Caki2 (cell line): ENCODE measurements around the gene CASKIN1. TPM values are rescaled to one million over a fixed set of nuclear protein-coding genes. Genes with fewer than 3 reads are reported as not detected.
"Not testable (repeated sequence)": the region's sequence is repeated elsewhere in the genome, so short reads cannot be mapped to it uniquely, and the experiment has no call there.

ENCODE experiments used
- DNase-seq: peaks from one replicate; pipeline ENCODE4 v3.0.0-alpha.2; 2015; ENCODE audit warnings: low read depth
- in situ Hi-C: cut with HindIII; loops from 2 replicates; pipeline ENCODE4 v1.10.0; 2016; ENCODE audit warnings: low sequenced_read_pairs, low pct_unique_long_range_greater_than_20kb, mixed read lengths
- total RNA-seq: library from RNA; depleted of rRNA; stranded (reverse); fragments of >200 nt; shearing (Covaris generic); gene quantifications from 2 replicates; pipeline ENCODE4 v1.2.3, GENCODE V29; 2014; ENCODE audit warnings: low replicate concordance

The CASKIN1 gene
- total RNA-seq, 1 experiment from 2014 or later = 0.03 TPM

DNA sequence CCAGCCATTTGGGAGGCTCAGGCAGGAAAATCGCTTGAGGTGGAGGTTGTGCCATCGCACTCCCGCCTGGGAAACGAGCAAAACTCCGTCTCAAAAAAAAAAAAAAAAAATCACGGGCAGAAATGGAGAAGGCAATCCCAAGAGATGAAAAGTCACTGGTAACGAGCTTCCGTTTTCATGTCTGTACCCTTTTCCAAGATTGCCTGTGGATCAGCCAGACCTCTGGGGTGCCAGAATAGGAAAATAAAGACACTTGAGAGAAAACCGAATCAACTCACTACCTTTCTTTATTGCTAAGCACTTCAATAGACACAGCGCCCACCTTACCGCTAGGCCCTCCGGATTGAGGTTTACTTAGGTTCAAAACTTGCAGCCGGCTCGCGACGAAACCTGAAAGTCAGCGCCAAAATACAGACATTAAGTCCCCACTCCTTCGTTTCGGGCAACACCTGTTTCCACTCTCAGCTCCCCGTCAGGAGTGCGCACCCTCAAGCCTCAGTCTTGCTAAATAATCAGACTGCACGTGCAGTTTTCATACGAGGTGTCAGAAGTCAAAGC is 41.8 kb downstream of the CASKIN1 start:
- DNase-seq = no peak
- in situ Hi-C loops = no loop called here

GRCh38 chr16:2152695-2153506 is 43.5 kb downstream of the CASKIN1 start:
- no peak for DNase-seq
- in situ Hi-C loops = no loop called here

- in situ Hi-C loops = no loop called here
- no peak for DNase-seq
These were observed 45.0 kb downstream of the CASKIN1 start for GRCh38 chr16:2151188-2152091.

GRCh38 chr16:2150418-2151187 is 45.8 kb downstream of the CASKIN1 start:
- in situ Hi-C loops = no loop called here
- no peak for DNase-seq

DNA sequence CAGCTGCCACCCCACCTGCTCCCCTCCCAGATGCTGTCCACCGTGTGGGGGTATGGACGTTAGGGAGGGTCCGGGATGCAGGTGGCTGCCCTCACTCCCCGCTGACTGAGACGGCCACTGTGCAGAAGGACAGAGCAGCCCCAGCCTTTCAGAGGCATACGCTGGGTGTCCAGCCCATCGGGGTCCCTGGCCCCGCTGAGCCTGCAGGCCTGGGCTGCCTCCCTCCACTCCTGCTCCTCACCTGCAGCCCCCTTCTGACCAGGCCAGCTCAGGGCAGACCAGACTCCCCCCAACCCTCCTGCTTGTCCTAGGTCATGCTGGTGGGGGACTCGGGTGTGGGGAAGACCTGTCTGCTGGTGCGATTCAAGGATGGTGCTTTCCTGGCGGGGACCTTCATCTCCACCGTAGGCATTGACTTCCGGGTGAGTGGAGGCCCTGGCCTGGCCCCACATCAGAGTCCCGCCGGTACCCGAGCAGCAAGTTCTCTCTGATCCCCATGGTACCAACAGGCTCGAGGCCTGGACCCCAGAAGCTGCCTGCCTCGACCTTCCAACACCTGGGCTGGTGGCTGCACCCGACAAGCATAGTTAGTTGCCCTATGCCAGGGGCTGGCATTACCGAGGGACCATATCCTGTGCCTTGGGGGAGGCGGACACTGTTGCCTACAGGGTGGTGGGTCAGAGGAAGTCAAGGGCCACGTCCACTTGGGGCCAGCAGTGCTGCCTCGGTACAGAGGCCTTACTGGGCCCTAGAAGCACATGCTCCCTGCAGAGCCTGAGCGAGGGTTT is 46.6 kb downstream of the CASKIN1 start:
- DNase-seq = no peak
- in situ Hi-C loops = no loop called here

- peak; percentile 56 for DNase-seq
These were observed 47.4 kb downstream of the CASKIN1 start for GRCh38 chr16:2148714-2149629.

GRCh38 chr16:2147981-2148671 is 48.3 kb downstream of the CASKIN1 start, which contains the start of gene RAB26:
TSS of gene RAB26 (plus strand) at chr16:2148625. CDS start at chr16:2148784, 159 bp downstream.
- DNase-seq = peak; percentile 94
- in situ Hi-C loops = no loop called here

More at GRCh38 chr16:2148714-2149629, 47.4 kb downstream of the CASKIN1 start:
- in situ Hi-C loops = no loop called here

- DNase-seq = no peak
- in situ Hi-C loops = no loop called here
These were observed 49.0 kb downstream of the CASKIN1 start for GRCh38 chr16:2147378-2147777.

- in situ Hi-C loops = no loop called here
- DNase-seq = no peak
These were observed 50.6 kb downstream of the CASKIN1 start for GRCh38 chr16:2145843-2146242.

- no peak for DNase-seq
- in situ Hi-C loops = no loop called here
These were observed 52.4 kb downstream of the CASKIN1 start for GRCh38 chr16:2143878-2144485.

DNA sequence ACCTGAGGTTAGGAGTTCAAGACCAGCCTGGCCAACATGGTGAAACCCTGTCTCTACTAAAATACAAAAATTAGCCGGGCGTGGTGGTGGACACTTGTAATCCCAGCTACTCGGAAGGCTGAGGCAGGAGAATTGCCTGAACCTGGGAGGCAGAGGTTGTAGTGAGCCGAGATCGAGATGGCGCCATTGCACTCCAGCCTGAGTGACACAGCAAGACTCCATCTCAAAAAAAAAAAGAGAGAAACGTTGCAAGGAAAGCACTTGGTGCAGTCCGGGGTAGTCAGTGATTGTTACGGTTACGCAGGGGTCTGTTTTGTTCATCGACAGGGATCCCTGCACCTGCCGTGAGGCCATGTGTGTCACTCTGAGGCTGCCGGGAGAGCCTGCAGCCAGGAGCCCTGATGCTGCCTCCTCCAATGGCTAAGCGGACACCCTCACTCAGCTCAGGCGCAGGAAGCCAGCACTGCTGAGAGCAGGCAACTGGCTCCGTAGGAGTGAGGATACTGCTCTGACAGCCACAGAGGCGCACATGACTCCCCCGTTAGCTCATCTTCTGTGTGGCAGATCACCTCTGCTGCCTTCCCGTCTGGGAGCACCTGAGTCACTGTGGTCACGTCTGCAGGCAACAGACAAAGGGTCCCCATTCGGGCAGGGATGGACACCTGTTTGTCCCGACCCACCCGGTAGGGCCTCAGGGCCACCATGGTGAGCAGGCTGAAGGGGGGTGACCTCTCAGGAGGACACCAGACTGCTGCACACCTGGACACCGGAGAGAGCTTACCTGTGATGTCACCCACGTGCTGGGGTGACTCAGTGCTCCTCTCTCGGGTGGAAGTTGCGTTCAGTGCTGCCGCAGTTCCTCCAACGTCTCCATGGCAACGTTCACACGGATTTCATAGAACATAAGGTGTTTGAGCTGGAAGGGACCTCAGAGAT is 53.2 kb downstream of the CASKIN1 start:
- no peak for DNase-seq
- in situ Hi-C loops = no loop called here

- DNase-seq = peak; percentile 98
- in situ Hi-C loops = not testable (repeated sequence)
These were observed 60.5 kb downstream of the CASKIN1 start, which contains the start of gene PKD1 for GRCh38 chr16:2135770-2136490. TSS of gene PKD1 (minus strand) at chr16:2135898. CDS start at chr16:2135689, 209 bp downstream.

- DNase-seq, in situ Hi-C loops: not testable (repeated sequence)
These were observed 61.3 kb downstream of the CASKIN1 start for GRCh38 chr16:2135071-2135470.

GRCh38 chr16:2133797-2134196 is 62.6 kb downstream of the CASKIN1 start:
- in situ Hi-C loops, DNase-seq: not testable (repeated sequence)
